HepG2 (cell line): ENCODE measurements around the gene ULK4. TPM values are rescaled to one million over a fixed set of nuclear protein-coding genes. Genes with fewer than 3 reads are reported as not detected.

Experiments
- CCAR2 ChIP-seq: fragments of 200-400 bp; formaldehyde crosslinking; optimal IDR thresholded peaks from 2 replicates; pipeline ENCODE3; 2018; ENCODE audit warnings: low read depth, mild to moderate bottlenecking, low read length, moderate library complexity
- E2F5 ChIP-seq: sonication (generic); formaldehyde crosslinking; conservative IDR thresholded peaks from 2 replicates; pipeline ENCODE4 v1.4.0; 2020; ENCODE audit warnings: missing genetic modification reagents
- IKZF5 ChIP-seq: IDR thresholded peaks from 2 replicates; pipeline ENCODE4 v1.6.1; 2018; ENCODE audit warnings: missing genetic modification reagents, mild to moderate bottlenecking, missing compliant biosample characterization
- IRF2 ChIP-seq: IDR thresholded peaks from 2 replicates; pipeline ENCODE4 v1.6.1; 2018; ENCODE audit warnings: missing genetic modification reagents, missing compliant biosample characterization
- TCF12 ChIP-seq, 2 experiments: fragments of 450-650 bp in 1 of 2; sonication (generic) in 1 of 2; formaldehyde crosslinking in 1 of 2; IDR thresholded peaks; 2 replicates each; pipeline versions ENCODE4 v1.6.1 to v1.8.0; 2017 to 2022; ENCODE audit warnings: antibody characterized with exemption in 1 of 2, mild to moderate bottlenecking in 1 of 2, missing genetic modification reagents in 1 of 2, moderate library complexity in 1 of 2
- THYN1 ChIP-seq: sonication (generic); formaldehyde crosslinking; IDR thresholded peaks from 2 replicates; pipeline ENCODE4 v1.8.1; 2023; ENCODE audit warnings: low read depth, mild to moderate bottlenecking, moderate library complexity, missing genetic modification reagents, borderline replicate concordance
- ZBTB7A ChIP-seq: sonication (generic); formaldehyde crosslinking; IDR thresholded peaks from 2 replicates; pipeline ENCODE4 v1.8.0; 2022; ENCODE audit warnings: mild to moderate bottlenecking, missing genetic modification reagents
- ZFY ChIP-seq: sonication (generic); formaldehyde crosslinking; IDR thresholded peaks from 2 replicates; pipeline ENCODE4 v1.4.0; 2020; ENCODE audit warnings: missing genetic modification reagents
- ZNF280D ChIP-seq: sonication (generic); formaldehyde crosslinking; IDR thresholded peaks from 2 replicates; pipeline ENCODE4 v1.5.1; 2020; ENCODE audit warnings: mild to moderate bottlenecking, missing genetic modification reagents
- ZNF3 ChIP-seq: IDR thresholded peaks from 2 replicates; pipeline ENCODE4 v1.7.0; 2017; ENCODE audit warnings: inconsistent platforms
- ZNF414 ChIP-seq: sonication (generic); formaldehyde crosslinking; IDR thresholded peaks from 2 replicates; pipeline ENCODE4 v1.5.0; 2020; ENCODE audit warnings: missing genetic modification reagents
- ZNF543 ChIP-seq: sonication (generic); formaldehyde crosslinking; IDR thresholded peaks from 2 replicates; pipeline ENCODE4 v1.4.0; 2020; ENCODE audit warnings: mild to moderate bottlenecking, missing genetic modification reagents
- ZNF800 ChIP-seq: sonication (generic); formaldehyde crosslinking; IDR thresholded peaks from 2 replicates; pipeline ENCODE4 v1.4.0; 2020; ENCODE audit warnings: missing genetic modification reagents
- polyA plus RNA-seq, 8 experiments: library from polyadenylated mRNA; depleted of rRNA in 3 of 8; stranded (reverse) in 7 of 8; unstranded in 1 of 8; fragments of >200 nt; fragmentation: Illumina TruSeq in 4 of 8; extraction: Trizol in 4 of 8; gene quantifications; 2 replicates each; pipeline versions ENCODE4 v1.2.1 to v1.2.3, GENCODE V29; 2011 to 2016; ENCODE audit warnings: low read depth in 4 of 8, missing spikeins in 1 of 8, mixed read lengths in 1 of 8; ENCODE audit not compliant: insufficient read depth in 1 of 8
- total RNA-seq, 5 experiments: library from RNA; depleted of rRNA; stranded (reverse); fragments of >200 nt; fragmentation: Illumina TruSeq; extraction: Trizol; gene quantifications; 2 replicates each; pipeline ENCODE4 v1.2.3, GENCODE V29; 2016; ENCODE audit warnings: low read depth in 1 of 5
- TF ChIP-seq, protein P1 (sequence below): sonication (generic); formaldehyde crosslinking; IDR thresholded peaks from 2 replicates; pipeline ENCODE4 v1.4.0; 2020; ENCODE audit warnings: mild to moderate bottlenecking, low read depth, missing genetic modification reagents

Gene ULK4
- total and polyA plus RNA-seq, 2 of the 13 experiments (the other 11 are each of a cell fraction or from before 2014, with no cell fraction given): 6.7 to 11.8 TPM

- TF ChIP-seq, protein P1, sequence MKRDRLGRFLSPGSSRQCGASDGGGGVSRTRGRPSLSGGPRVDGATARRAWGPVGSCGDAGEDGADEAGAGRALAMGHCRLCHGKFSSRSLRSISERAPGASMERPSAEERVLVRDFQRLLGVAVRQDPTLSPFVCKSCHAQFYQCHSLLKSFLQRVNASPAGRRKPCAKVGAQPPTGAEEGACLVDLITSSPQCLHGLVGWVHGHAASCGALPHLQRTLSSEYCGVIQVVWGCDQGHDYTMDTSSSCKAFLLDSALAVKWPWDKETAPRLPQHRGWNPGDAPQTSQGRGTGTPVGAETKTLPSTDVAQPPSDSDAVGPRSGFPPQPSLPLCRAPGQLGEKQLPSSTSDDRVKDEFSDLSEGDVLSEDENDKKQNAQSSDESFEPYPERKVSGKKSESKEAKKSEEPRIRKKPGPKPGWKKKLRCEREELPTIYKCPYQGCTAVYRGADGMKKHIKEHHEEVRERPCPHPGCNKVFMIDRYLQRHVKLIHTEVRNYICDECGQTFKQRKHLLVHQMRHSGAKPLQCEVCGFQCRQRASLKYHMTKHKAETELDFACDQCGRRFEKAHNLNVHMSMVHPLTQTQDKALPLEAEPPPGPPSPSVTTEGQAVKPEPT (CRISPR knock-in tag): no peak
- TF ChIP-seq ZFY (CRISPR knock-in tag) (no peak), ZNF3 (CRISPR knock-in tag) (no peak), ZNF280D (CRISPR knock-in tag) (no peak), THYN1 (no peak), ZNF414 (no peak), ZNF800 (CRISPR knock-in tag) (no peak), IRF2 (CRISPR knock-in tag) (0 out of 2 replicates have a peak, but pooled peaks have one; percentile 14), IKZF5 (peak; percentile 54; the same call in 1 of the 2 replicates), E2F5 (CRISPR knock-in tag) (no peak), CCAR2 (no peak), ZBTB7A (CRISPR knock-in tag) (no peak; the same call in 1 of the 2 replicates), TCF12 (IDR thresholded peaks at IDR 0.05) (no peak), TCF12 (CRISPR knock-in tag; IDR thresholded peaks at IDR 0.05) (no peak), ZNF543 (no peak)
These were observed 714.6 kb downstream of the ULK4 start (continued) for GRCh38 chr3:41247055-41248004.
